Left renal cortex interstitium (tissue), 4 donors: ENCODE data around the gene EXD1. TPM values are rescaled to one million over a fixed set of nuclear protein-coding genes. Genes with fewer than 3 reads are reported as not detected.
"Not testable (repeated sequence)": the region's sequence is repeated elsewhere in the genome, so short reads cannot be mapped to it uniquely, and the experiment has no call there.

Source experiments
- DNase-seq, 4 donors: peaks; one replicate each; pipeline ENCODE4 v3.0.0-alpha.2; 2013; ENCODE audit warnings: low read depth in 4 of 4, low spot score in 2 of 4, missing footprints in 1 of 4
- polyA plus RNA-seq, 4 donors: library from polyadenylated mRNA; unstranded; fragments of 120-200 nt; gene quantifications; one replicate each; pipeline ENCODE4 v1.2.1, GENCODE V29; 2013; ENCODE audit not compliant: insufficient read length in 4 of 4

EXD1 gene
- under 1 TPM in 2 of 4 donors, not detected in 2; 0.07 to 0.16 TPM for polyA plus RNA-seq

GRCh38 chr15:41230650-41231421 lies at the start of gene EXD1, which contains the start of gene CHP1:
Gene EXD1, minus strand, starts transcription at chr15:41230757. Its CDS starts 4,182 bp downstream, at chr15:41226575.
Gene CHP1, plus strand, starts transcription at chr15:41231268. Its CDS starts 115 bp downstream, at chr15:41231383.
- peak; percentile 92 to 95 (median 94) for DNase-seq

GRCh38 chr15:41279535-41280283 lies 49.2 kb upstream of the EXD1 start:
- DNase-seq = no peak

GRCh38 chr15:41278319-41278718 lies 47.8 kb upstream of the EXD1 start:
- DNase-seq = no peak

GRCh38 chr15:41276831-41277230 lies 46.3 kb upstream of the EXD1 start:
- no peak for DNase-seq

- no peak for DNase-seq
Observed at GRCh38 chr15:41269887-41270286, 39.3 kb upstream of the EXD1 start.

GRCh38 chr15:41263891-41264351 lies 33.4 kb upstream of the EXD1 start:
- no peak for DNase-seq

- DNase-seq = no peak
Observed at GRCh38 chr15:41262571-41262970, 32.0 kb upstream of the EXD1 start.

GRCh38 chr15:41260924-41261323 lies 30.4 kb upstream of the EXD1 start:
- not testable (repeated sequence) for DNase-seq

- no peak for DNase-seq
Observed at GRCh38 chr15:41259546-41260189, 29.1 kb upstream of the EXD1 start.

- no peak for DNase-seq
Observed at GRCh38 chr15:41258750-41259471, 28.4 kb upstream of the EXD1 start.

GRCh38 chr15:41256577-41257038 lies 26.1 kb upstream of the EXD1 start:
- DNase-seq = no peak

GRCh38 chr15:41256103-41256502 lies 25.5 kb upstream of the EXD1 start:
- no peak for DNase-seq

GRCh38 chr15:41254560-41254959 lies 24.0 kb upstream of the EXD1 start:
- no peak for DNase-seq

GRCh38 chr15:41251411-41251810 lies 20.9 kb upstream of the EXD1 start:
- DNase-seq = no peak

GRCh38 chr15:41250745-41251144 lies 20.2 kb upstream of the EXD1 start:
- DNase-seq = not testable (repeated sequence)

- DNase-seq = peak in 2 of 4 donors; percentile 15 to 53
Observed at GRCh38 chr15:41241221-41241964, 10.8 kb upstream of the EXD1 start.

- DNase-seq = no peak
Observed at GRCh38 chr15:41238100-41238499, 7.5 kb upstream of the EXD1 start.

GRCh38 chr15:41235929-41236328 lies 5.4 kb upstream of the EXD1 start:
- DNase-seq = no peak

GRCh38 chr15:41235228-41235627 lies 4.7 kb upstream of the EXD1 start:
- DNase-seq = not testable (repeated sequence)

GRCh38 chr15:41233367-41233771 lies 2.8 kb upstream of the EXD1 start:
- no peak for DNase-seq
